ENCODE data around the gene LACRT. TPM values are rescaled to one million over a fixed set of nuclear protein-coding genes. Genes with fewer than 3 reads are reported as not detected.

Gene LACRT
- total and polyA plus RNA-seq, 2 of the 4 experiments (the other 2 are of a cell fraction) = not detected

- no CpG with 5 or more reads among the region's 1 CpG for WGBS, 2 experiments (ENCODE audit: extremely low coverage in 2 of 2, insufficient read length in 1 of 2)
- DNase-seq = no peak
- TF ChIP-seq RAD21 (IDR thresholded peaks at IDR 0.05; ENCODE audit: low read length) (no peak), ELK1 (IDR thresholded peaks at IDR 0.05; ENCODE audit: borderline replicate concordance, low read depth, low read length) (no peak), MXI1 (IDR thresholded peaks at IDR 0.05; ENCODE audit: borderline replicate concordance, low read depth, low read length) (no peak), CHD1 (IDR thresholded peaks at IDR 0.05; ENCODE audit: low read depth, low read length) (no peak), CEBPB (IDR thresholded peaks at IDR 0.05; ENCODE audit: low read depth, low read length) (no peak), RFX5 (IDR thresholded peaks at IDR 0.05; ENCODE audit: low read depth, low read length) (no peak), SMC3 (IDR thresholded peaks at IDR 0.05; ENCODE audit: low read depth, low read length) (no peak), POLR2A (IDR thresholded peaks at IDR 0.05; ENCODE audit: low read depth, low read length) (no peak), RCOR1 (IDR thresholded peaks at IDR 0.05; ENCODE audit: insufficient replicate concordance, low read length) (no peak), MAFK (IDR thresholded peaks at IDR 0.05; ENCODE audit: low read depth, low read length) (no peak), NFE2L2 (IDR thresholded peaks at IDR 0.05; ENCODE audit: low read depth, low read length) (no peak), BHLHE40 (IDR thresholded peaks at IDR 0.05; ENCODE audit: low read depth, low read length) (no peak), CTCF (conservative IDR thresholded peaks at IDR 0.05; ENCODE audit: low read depth, low read length) (no peak), FOS (IDR thresholded peaks at IDR 0.05; ENCODE audit: low read depth, low read length) (no peak), MAZ (IDR thresholded peaks at IDR 0.05; ENCODE audit: borderline replicate concordance, low read depth, low read length) (no peak)
- TF ChIP-seq, protein P1, sequence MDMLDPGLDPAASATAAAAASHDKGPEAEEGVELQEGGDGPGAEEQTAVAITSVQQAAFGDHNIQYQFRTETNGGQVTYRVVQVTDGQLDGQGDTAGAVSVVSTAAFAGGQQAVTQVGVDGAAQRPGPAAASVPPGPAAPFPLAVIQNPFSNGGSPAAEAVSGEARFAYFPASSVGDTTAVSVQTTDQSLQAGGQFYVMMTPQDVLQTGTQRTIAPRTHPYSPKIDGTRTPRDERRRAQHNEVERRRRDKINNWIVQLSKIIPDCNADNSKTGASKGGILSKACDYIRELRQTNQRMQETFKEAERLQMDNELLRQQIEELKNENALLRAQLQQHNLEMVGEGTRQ (IDR thresholded peaks at IDR 0.05; ENCODE audit: low read depth, low read length) = no peak
- Histone ChIP-seq H2BK20ac (ENCODE audit: low read depth, low read length) (no peak overlapping the region), H3K9me3 (ENCODE audit: control insufficient read depth, insufficient read depth, low read length) (no peaks in the 10 kb centered on the region), H4K91ac (ENCODE audit: insufficient read depth, low read depth, low read length) (no peak overlapping the region), H3K4me3 (ENCODE audit: insufficient read depth, low read depth, low read length) (no peak overlapping the region), H3K14ac (replicated peaks; ENCODE audit: low read depth, low read length) (no peak overlapping the region), H3K27ac (ENCODE audit: insufficient read depth, low read length) (no peak overlapping the region), H3K23ac (ENCODE audit: low read depth, low read length) (no peak overlapping the region), H2BK120ac (ENCODE audit: low read depth, low read length) (no peak overlapping the region), H3K4me2 (ENCODE audit: low read depth, low read length) (no peak overlapping the region), H3K4me1 (ENCODE audit: control insufficient read depth, insufficient read depth, low read length) (no peaks in the 10 kb centered on the region), H3K4ac (ENCODE audit: low read depth, low read length) (no peak overlapping the region), H3K9ac (ENCODE audit: low read depth, low read length) (no peak overlapping the region), H3K18ac (ENCODE audit: low read depth, low read length) (no peak overlapping the region), H3K79me1 (ENCODE audit: low read depth in 1 of 2, low read length in 2 of 2) (no peaks in the 10 kb centered on the region), H2BK15ac (ENCODE audit: low read depth, low read length) (no peak overlapping the region), H3K27me3 (ENCODE audit: control insufficient read depth, insufficient read depth, low read length) (no peaks in the 10 kb centered on the region; the same call in 1 of the 2 replicates), H2BK5ac (ENCODE audit: low read depth, low read length, poor library complexity, severe bottlenecking) (no peak overlapping the region), H2AFZ (replicated peaks; ENCODE audit: low read length, poor library complexity) (no peak overlapping the region), H4K20me1 (ENCODE audit: insufficient read depth, low read length) (no peaks in the 10 kb centered on the region), H2AK9ac (replicated peaks; ENCODE audit: low read depth, low read length, poor library complexity) (no peak overlapping the region), H2AK5ac (ENCODE audit: low read depth, low read length) (no peak overlapping the region), H4K8ac (ENCODE audit: low read depth in 2 of 2, low read length in 2 of 2) (no peak overlapping the region), H3K9me1 (ENCODE audit: insufficient read depth, low read length) (no peaks in the 10 kb centered on the region; the same call in 1 of the 2 replicates), H4K5ac (ENCODE audit: low read depth, low read length) (no peak overlapping the region), H3K56ac (ENCODE audit: extremely low read depth, insufficient read depth, low read length) (no peak overlapping the region), H3K36me3 (ENCODE audit: control insufficient read depth, insufficient read depth, low read length) (no peaks in the 10 kb centered on the region)
- BruUV-seq (replicated peaks) = no TSS peak
- dilution Hi-C loops (cut with HindIII; ENCODE audit: low sequenced_read_pairs, unreplicated experiment) (no loop called here), intact Hi-C loops (cut with micrococcal nuclease) (no loop called here), in situ Hi-C loops (cut with MboI; ENCODE audit: low sequenced_read_pairs) (no loop called here)
- ChIA-PET POLR2A (ENCODE audit: unreplicated experiment) (no interaction called here), CTCF (no interaction called here)
- ATAC-seq (ENCODE audit: low read depth) = no peak
Measured at GRCh38 chr12:54682674-54683073, 48.0 kb upstream of the LACRT start.
